ENCODE measurements around the gene CENPV.
"Not testable (repeated sequence)": the region's sequence is repeated elsewhere in the genome, so short reads cannot be mapped to it uniquely, and the experiment has no call there.

Gene CENPV

DNA sequence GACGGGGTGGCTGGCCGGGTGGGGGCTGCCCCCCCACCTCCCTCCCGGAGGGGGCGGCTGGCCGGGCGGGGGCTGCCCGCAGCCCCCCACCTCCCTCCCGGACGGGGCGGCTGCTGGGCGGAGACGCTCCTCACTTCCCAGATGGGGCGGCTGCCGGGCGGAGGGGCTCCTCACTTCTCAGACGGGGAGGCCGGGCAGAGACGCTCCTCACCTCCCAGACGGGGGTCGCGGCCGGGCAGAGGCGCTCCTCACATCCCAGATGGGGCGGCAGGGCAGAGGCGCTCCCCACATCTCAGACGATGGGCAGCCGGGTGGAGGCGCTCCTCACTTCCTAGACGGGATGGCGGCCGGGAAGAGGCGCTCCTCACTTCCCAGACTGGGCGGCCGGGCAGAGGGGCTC is 41.2 kb downstream of the CENPV start:
- not testable (repeated sequence) for DNase-seq

DNA sequence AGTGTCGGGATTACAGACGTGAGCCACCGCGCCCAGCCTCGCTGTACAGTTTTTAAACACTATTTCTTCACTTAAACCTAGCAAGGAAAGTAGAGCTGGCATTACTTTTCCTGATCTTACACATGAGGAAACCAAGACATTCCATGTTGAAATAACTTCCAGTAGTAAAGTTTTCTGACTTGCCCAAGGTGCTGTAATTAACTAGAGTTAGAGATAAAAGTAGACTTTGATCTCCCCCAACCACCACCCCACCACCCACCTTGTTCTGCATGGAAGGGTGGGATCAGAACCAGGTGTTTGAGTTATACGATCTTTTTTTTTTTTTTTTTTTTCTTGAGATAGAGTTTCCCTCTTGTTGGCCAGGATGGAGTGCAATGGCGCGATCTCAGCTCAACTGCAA is 47.1 kb downstream of the CENPV start:
- DNase-seq, result no peak

DNA sequence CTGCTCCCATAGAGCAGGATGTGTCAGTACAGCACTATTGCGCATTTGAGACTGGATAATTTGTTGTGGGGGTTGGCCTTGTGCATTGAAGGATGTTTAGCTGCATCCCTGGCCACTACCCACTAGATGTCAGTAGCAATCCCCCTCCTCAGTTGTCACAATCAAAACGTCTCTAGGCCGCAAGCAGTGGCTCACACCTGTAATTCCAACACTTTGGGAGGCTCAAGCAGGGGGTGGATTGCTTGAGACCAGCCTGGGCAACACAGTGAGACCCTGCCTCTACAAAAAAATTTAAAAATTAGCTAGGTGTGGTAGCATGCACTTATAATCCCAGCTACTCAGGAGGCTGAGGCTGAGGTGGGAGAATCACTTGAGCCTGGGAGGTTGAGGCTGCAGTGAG is 48.4 kb downstream of the CENPV start:
- DNase-seq, result peak; percentile 1

DNA sequence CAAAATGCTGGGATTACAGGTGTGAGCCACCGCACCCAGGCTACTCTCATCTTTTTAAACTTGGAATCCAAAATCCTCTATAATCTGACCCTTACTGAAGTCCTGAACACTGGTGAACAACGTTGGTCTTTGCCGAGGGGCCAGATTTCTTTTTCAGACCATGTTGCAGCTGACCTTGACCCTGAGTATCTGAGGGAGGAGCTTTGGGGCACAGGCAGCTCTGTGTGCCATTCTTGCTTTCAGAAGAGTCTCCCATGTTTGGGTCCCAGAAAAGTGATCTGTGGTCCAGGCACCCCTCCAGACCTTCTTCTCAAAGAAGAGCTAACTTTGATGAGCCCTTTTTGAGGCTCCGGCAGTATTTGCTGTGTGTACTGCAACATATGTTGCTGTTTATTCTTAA is 50.4 kb downstream of the CENPV start:
- DNase-seq, result no peak

DNA sequence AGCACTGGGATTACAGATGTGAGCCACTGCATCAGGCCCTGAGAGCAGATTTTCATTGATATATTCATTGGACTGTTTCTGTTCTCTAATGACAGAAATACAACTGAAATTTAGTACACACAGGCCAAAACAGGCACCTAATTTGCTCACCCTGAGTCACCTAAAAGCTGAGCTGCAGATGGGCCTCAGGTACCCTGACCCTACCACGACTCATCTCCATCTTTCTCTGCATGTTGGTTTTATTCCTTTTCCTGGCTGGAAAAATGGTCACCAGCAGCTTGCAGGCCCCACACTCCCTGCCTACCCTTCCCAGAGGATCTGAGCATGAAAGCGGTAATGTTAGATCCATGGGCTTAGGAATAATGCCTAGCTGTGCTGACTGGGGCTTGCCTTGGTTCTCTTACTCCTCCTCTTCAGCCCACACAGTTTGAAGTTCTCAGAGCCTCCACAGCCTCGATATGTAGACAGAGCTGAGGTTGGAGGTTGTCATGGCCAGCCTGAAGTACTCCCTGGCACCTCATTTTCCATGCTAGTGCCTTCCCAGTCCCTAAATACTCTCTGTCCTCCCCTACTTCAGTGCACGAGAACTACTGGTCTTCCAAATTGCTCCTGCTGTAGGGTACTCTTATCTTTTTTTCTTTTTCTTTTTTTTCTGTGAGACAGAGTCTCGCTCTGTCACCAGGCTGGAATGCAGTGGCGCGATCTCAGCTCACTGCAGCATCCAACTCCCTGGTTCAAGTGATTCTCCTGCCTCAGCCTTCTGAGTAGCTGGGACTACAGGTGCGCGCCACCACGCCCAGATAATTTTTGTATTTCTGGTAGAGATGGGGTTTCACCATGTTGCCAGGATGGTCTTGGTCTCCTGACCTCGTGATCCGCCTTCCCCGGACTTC is 51.1 kb downstream of the CENPV start:
- DNase-seq, result no peak

DNA sequence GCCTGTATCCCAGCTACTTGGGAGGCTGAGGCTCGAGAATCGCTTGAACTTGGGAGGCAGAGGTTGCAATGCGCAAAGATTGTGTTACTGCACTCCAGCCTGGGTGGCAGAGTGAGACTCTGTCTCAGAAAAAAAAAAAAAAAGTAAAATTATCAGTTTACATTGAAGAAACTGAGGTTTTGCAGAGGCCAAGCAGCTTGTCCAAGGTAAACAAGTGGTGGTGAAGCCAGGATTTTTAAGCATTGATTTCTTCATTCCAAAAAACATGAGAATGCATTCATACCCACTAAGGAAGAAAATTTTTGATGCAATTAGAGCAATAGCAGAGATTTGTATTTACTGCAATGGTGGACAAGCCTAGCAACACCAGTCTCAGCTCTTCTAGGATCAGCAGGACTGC is 52.7 kb downstream of the CENPV start:
- DNase-seq, result no peak

DNA sequence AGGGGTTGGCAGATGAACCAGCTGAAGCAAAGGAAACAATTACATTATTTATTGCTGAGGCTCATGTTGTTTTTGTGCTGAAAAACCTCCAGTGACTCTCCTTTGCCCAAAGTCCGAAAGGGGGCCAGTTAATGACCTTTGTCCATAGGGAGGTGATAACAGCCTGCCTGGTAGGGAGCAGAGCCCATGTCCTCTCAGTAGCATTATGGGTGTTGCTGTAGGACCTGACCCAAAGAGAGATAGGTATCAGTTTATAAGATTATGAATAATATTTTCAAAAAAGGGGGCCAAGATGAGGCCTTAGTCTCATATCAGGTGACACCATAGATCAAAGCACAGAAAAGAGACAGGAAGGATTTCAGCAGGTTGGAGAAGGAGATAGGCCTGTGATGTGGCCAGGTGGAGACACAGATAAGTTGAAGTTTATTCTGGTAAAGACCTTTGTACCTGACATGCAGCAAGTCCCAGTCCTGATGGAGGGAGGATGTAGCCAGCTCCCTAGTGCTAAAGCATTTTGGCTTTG is 55.1 kb downstream of the CENPV start:
- DNase-seq, result no peak

DNA sequence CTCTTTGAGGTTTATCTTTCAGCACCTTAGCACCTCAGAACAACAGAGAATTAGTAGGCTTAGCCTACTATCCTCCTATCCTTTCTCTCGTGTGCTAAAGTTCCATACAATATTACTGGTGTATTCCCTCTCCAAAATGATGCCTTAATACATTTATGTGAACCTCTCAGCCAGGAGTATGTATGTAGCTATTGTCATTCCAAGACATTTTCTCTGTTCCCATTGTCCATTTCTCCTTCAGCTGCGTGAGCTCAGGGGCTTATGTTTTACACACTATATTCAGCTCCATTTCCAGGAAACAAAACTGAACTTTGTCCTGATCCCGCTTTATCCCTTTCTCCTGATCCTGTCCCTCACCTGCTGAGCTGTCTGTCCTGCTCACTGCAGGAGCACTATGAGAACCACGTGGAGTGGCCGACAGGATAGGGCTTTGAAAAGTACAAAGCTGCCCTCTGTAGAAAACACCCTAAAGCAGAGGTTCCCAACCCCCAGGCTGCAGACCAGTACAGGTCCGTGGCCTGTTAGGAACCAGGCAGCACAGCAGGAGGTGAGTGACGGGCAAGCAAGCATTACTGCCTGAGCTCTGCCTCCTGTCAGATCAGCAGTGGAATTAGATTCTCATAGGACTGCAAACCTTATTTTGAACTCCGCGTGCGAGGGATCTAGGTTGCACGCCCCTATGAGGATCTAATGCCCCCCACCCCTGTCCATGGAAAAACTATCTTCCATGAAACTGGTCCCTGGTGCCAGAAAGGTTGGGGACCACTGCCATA is 55.7 kb downstream of the CENPV start:
- no peak for DNase-seq

DNA sequence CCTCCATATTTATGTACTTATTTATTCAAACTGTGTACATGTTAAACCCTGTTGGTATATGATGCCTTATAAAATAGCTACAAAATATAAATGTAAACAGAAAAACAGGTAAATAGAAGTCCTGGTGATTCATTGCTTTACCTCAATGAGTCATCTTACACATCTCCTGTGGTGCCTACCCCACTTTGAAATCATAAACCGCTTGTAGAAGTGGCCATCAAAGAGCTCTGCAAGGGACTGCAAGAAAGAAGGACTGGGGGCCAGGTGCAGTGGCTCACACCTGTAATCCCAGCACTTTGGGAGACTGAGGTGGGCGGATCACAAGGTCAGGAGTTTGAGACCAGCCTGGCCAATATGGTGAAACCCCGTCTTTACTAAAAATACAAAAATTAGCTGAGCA is 57.2 kb downstream of the CENPV start:
- DNase-seq, result not testable (repeated sequence)

DNA sequence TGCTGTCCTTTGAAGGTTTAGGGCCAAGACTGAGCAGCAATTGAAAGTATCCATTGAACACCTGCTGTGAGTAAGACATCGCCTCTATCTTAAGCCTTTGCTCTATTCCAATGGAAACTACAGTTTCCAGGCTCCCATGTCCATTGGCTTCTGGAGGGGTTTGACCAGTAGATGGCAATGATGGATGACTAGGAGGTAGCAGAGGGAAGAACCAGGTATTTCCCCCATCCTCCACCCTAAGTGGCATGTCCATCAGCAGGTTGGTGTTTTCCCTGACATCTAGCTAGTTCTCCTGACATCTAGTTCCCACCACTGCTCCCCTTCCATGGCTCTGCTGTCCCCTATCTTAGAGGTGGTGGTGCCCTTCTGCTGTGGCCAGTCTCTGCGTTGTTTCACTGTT is 58.7 kb downstream of the CENPV start:
- DNase-seq, result no peak

DNA sequence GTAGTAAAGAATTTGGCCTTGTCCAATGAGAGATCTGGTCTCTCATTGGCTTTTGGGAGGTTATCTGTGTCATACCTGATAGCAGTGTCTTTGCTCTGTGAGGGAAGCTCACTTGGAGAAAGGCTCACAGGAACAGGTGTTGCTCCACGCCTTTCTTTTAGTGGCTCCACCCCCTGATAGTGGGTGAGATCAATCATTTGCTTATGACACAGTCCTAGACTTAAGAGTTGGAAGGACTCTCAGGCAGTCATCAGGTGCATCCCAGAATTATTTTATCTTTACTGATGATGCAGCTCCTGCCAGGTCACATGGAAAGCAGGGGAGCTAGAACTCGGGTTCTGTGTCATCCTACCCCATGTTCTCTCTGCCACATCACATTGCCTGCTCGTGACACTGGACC is 59.3 kb downstream of the CENPV start:
- DNase-seq, result no peak
